OCI-M2 (cell line): ENCODE data around the gene PPP1R37.

Source experiments
- DNase-seq: peaks from one replicate; lab custom pipeline; 2025; ENCODE audit not compliant: unreplicated experiment; lab: John Stamatoyannopoulos, UW

PPP1R37 gene

DNA sequence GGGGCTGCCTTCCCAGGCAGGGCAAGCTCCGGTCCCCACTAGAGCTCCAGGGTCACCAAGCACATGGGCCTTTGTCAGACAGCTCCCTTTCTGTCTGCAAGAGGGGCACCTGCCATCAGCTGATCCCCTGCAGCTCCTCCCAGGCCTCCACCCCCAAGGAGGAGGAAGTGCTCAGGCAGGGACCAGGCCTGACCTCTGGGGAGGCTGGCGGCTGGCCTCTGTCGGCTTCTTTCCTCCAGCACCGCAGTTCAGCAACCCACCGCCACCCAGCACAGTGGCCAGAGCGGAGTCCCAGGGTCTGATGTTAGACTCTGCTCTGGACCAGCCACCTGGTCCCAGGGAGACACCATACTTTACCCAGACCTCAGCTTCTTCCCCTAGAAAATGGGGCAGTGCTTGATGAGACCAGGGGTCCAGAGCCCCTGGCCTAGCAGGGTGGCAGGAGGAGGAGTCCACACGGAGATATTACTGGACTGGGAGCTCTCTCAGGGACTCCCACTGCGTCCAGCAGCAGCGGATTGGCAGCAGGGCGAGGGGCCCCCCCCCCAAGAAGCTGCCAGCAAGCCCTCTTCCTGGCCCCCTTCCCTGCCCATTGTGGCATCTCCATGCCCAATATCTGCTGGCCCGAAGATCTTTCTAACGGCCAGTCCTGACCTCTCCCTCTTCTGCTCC is 43.7 kb downstream of the PPP1R37 start:
- DNase-seq = no peak

DNA sequence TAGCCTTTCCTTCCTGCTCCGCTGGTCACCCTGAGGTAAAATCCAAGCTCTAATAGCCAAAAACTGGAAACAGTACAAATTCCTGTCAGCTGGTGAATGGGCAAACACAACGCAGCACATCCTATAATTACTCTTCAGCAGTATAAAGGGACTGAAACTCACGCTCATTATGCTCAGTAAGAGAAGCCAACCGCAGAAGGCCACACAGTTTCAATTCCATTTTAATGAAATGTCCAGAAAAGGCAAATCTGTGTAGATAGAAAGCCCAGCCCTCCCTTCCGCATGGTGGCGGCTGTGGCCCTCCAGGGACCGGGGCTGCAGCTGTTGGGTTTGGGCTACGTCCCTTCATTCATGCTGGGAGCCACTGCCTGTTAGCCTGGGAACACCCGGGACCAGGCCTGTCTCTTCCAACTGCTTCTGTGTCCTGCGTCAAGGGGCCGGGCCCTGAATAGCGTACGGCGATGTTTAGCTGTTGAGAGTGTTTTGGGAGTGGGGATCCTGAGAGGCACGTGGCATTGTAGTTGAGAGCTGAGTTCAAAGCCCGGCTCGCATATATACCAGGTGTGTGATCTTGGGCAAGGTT is 44.3 kb downstream of the PPP1R37 start:
- no peak for DNase-seq

DNA sequence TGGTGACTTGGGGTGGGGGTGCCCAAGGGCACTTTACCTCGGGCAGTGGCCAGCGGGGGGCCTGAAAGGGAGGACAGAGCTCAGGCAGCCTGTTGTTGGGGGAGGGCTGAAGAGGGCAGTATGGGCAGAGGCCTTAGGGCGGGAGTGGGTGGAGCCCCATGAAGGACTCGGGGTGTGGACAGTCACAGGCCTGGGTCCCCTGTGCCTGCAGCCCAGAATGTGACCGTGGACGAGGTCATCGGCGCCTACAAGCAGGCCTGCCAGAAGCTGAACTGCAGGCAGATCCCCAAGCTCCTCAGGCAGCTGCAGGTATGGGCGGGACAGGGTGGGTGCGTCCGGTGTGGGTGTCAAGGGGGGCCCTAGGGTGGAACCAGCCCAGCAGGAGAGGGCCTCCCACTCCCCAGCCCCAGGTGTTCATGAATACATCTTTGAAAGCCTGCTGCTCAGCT is 45.3 kb downstream of the PPP1R37 start:
- no peak for DNase-seq

DNA sequence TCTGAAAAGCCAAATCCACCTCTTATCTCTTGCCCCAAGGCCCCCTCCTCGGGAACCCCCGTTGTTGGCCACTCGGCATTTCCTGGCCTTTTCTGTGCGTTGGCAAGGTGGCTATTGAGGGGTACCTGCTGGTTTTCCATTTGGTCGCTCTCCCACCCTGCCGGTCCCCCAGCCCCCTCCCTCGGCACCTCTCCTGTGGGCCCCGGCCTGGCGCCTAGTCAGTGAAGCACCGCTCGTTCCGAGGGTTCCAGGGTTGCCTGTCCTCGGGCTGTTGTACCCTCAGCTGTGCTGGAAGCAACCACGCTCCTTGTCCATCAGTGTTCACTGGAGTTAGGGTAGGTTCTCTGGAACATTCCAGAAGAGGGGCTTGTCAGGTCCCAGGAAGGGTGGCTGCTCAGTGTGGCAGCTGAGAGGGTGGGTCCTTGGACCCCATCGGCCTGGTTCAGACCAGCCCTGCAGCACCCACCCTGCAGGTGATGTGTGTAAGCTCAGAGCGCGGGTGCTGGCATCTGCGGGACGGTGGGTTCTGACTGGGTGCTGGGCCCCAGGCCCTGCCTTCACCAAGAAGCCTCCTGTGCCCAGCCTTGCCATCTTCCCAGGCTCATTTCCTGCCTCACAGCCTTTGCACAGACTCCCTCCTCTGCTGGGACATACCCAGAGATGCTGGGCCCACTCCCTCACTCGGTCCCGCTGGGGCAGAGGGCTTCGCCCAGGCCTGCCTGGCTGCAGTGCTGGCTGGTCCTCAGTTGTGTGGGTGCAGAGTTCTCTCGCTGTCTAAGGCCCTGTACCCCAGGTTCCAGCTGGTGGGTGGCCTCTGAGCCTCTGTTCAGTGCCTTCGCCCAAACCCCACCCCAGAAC is 46.5 kb downstream of the PPP1R37 start:
- no peak for DNase-seq

DNA sequence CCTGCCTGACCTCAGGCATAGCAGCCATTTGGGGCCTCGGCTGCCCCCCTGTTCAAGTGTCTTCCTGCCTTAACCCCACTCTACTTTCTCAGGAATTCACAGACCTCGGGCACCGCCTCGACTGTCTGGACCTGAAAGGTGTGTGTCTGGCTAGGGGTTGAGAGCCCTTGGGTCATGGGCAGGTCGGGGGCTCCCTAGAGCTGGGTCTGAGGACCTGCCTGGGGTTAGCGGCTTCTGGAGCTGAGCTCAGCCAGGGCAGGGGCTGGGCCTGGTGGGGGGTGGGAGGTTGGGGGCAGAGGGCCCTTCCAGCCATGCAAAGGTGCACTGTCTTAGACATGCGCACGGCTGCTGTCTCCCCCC is 47.1 kb downstream of the PPP1R37 start:
- no peak for DNase-seq

DNA sequence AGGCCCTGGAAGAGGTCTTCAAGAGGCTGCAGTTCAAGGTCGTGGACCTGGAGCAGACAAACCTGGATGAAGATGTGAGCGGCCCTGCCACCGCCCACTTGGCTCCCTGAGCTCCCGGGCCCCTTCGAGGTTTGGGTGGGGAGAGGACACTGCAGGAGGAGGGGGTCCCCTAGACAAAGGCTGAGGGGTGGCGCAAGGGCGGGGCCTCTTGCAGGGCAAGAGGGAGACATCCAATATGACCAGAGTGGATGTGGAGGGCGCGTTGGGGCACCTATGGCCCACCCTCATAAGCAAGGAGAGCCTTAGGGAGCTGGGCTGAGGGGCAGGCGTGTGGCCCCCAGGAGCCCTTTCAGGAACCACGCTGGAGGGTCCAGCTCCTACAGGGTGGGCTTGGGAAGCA is 47.6 kb downstream of the PPP1R37 start:
- DNase-seq = no peak

DNA sequence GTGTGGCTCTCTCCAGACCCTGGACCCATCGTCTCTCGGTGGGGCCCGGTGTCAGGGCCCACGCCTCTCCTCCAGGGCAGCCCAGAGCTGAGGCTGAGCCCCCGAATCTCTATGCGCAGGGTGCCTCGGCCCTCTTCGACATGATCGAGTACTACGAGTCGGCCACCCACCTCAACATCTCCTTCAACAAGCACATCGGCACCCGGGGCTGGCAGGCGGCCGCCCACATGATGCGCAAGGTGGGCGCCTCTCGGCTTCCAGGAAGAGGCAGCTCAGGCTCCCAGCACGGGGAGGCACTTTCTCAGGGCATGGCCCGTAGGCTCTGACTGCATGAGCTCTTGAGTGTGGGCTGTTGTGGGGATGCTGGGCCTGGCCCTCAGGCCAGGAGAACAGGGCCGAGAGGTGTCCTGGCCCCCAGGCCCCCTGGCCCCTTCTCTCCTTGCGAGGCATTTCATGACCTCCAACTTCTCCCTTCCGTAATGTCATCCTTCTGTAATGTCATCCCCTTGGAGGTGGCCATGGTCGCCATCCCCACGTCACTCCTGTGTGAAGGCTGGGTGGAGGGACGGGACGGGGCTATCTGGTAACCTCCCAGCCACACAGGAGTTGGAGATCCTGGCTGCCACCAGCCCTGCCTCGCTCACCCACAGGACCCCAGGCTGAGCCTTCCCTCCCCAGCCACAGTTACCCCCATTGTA is 48.4 kb downstream of the PPP1R37 start:
- no peak for DNase-seq

DNA sequence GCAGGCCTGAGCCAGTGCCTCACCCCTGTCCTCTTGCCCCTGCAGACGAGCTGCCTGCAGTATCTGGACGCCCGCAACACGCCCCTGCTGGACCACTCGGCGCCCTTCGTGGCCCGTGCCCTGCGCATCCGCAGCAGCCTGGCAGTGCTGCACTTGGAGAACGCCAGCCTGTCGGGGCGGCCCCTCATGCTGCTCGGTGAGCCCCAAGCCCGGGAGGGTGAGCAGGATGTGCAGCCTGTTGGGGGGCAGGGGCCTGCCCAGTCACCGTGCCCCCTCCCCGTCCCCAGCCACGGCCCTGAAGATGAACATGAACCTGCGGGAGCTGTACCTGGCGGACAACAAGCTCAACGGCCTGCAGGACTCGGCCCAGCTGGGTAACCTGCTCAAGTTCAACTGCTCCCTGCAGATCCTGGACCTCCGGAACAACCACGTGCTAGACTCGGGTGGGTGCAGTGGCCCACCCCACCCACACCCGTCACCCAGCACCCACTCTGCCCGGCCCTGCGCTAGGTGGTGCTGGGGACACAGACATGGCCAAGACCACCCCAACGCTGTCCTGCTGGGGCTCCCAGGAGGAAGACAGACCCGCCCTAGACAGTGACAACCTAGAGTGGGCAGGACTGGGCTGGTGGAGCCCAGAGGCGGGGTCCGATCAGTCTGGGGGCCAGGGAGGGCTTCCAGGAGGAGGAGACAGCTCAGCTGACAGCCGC is 49.2 kb downstream of the PPP1R37 start:
- no peak for DNase-seq

DNA sequence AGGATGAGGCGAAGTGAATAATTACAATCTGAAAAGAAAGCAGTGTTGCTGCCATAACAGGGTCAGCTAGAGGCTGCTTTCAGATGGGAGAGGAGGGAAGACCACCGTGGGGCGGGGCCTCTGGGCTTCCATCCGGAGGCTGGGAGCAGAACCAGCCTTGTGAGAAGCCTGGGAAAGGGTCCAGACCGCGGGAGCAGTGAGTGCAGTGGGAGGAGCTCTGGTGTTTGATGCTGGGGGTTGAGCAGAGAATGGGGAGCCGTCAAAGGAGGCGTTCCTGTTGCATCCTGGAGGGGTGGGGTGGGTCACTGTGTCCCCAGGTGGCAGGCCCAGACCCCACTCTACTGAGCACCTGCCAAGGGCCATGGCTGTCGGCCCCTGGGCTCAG is 49.7 kb downstream of the PPP1R37 start:
- no peak for DNase-seq

DNA sequence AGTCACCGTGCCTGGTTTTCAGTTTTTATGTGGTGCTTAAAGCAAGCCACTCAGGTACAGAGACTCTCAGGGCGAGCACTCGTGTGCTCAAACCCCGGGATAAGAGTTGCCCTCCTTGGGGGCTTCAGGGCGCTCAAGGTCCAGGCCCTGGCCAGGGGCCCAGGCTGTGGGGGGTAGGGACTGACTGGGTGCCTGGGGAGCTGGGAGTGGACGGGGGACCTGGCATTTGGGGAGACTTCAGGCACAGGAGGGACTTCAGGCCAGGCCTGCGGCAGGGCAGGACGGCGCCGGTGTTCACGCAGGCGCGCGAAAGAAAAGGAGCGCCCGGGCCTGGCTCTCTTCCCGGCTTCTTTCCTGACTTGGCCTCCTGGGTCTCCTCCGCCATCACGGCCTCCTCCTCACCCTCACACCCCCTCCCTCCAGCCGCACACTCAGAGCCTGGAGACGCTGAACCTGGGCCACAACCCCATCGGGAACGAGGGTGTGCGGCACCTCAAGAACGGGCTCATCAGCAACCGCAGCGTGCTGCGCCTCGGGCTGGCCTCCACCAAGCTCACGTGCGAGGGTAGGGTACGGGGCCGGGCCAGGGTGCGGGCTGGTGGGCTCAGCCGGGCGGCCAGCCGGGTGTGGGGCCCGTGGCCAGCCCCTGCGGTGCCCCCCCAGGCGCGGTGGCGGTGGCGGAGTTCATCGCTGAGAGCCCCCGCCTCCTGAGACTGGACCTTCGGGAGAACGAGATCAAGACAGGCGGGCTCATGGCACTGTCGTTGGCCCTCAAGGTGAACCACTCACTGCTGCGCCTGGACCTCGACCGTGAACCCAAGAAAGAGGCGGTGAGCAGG is 51.7 kb downstream of the PPP1R37 start:
- DNase-seq = no peak

DNA sequence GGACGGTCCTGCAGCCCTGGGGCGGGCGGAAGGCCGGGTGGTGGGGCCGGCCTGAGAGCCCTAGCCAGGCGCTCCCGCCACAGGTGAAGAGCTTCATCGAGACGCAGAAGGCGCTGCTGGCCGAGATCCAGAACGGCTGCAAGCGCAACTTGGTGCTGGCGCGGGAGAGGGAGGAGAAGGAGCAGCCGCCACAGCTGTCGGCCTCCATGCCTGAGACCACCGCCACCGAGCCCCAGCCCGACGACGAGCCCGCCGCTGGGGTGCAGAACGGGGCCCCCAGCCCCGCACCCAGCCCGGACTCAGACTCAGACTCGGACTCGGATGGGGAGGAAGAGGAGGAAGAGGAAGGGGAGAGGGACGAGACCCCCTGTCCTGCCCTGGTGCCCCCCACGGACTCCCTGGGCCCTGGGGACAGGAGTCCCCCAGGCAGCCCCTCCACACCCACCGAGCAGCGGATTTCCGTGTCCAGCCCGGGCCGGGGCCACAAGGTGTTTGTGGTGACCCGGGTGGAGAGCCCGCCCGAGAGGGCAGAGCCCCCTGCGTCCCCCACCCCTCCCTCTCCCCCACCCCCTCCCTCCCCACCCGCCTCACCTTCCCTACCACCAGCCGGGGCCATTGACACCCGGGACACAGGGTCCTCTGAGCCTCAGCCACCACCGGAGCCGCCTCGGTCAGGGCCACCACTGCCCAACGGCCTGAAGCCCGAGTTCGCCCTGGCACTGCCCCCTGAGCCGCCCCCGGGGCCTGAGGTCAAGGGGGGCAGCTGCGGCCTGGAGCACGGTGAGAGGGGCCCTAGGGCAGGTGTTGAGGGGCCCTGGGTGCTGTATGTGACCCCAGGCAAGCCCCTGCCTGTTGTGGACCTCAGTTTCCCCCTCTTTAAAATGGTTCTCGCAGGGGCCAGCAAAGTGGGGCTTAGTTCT is 52.6 kb downstream of the PPP1R37 start:
- no peak for DNase-seq

DNA sequence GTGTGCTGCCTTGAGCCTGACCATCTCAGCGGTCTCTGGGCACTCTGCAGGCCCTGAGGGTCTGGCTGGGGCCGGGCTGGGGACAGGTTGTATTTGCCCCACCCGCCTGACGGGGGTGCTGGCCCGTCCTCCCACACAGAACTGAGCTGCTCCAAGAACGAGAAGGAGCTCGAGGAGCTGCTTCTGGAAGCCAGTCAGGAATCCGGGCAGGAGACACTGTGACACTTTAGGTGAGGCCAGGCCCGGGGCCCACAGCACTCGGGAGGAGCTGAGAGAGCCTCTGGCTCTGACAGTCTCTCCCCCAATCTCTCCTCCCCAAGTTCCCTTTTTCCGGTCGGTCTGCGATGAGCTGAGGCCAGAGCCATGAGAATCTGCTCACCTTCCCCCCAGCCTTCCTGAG is 53.3 kb downstream of the PPP1R37 start:
- DNase-seq = no peak

DNA sequence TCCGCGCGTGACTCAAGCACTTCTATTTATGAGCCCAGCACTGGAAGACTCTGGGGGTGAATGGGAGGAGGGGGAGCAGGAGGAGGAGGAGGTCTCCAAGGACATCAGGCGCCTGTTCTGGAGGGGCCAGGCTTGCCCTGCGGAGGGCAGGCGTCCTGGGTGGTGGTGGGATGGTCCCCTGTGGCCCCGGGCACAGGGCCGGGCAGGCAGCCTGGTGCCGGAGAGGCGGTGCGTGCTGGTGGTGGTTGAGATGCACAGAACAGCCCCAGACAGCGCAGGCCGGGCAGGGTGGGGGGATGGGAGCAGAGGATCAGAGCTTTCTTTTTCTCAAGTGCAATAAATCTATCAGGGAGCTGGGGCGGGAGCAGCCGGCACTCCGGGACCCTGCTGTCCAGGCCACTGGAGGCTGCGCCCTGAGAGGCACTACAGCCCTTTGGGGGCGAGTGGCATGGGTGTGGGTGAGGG is 53.8 kb downstream of the PPP1R37 start:
- no peak for DNase-seq

DNA sequence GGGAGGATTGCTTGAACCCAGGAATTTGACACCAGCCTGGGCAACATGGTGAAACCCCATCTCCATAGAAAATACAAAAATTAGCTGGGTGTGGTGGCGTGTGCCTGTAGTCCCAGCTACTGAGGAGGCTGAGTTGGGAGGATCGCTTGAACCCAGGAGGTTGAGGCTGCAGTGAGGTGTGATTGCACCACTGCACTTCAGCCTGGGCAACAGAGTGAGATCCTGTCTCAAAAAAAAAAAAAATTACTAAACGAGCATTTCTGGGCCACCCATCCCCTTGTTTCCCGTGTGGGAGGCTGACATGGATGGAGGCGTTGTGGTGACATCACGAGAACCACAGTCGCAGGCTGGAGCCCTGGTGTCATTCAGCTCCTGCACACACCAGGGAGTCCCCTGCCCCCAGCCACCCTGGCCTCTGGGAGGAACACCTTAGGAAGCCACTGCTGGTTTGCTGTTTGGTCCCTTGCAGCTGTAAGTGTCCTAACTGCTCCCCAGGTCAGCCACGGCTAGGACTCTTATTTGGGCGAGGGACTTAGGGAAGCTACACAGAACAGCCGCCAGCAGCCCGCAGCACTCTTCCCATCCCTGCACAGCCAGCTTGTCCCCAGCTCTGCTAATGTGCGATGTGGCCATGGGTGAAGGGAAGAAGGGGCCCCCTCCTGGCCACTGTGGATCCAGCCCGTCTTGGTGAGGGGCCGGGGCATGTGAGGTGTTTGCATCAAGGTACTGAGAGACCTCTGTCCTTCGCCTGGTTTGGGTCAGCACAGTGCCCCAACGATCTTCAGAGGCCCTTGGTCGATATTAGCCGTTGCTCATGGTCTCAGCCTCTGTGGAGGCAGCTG is 55.1 kb downstream of the PPP1R37 start:
- no peak for DNase-seq

DNA sequence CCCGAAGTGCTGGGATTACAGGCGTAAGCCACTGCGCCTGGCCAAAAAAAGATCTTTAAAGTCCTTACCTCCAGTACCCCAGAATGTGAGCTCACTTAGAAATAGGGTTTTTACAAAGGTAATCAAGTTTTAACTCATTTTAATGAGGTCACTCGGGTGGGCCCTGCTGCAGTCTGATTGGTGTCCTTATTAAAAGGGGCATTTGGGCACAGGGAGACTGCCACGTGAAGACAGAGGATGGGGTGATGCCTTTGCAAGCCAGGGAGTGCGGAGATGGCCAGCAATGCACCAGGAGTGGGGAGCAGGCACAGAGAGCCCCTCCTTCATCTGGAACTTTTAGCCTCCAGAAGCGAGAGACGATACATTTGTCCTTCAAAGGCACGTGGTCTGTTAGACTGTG is 56.1 kb downstream of the PPP1R37 start:
- DNase-seq = no peak

DNA sequence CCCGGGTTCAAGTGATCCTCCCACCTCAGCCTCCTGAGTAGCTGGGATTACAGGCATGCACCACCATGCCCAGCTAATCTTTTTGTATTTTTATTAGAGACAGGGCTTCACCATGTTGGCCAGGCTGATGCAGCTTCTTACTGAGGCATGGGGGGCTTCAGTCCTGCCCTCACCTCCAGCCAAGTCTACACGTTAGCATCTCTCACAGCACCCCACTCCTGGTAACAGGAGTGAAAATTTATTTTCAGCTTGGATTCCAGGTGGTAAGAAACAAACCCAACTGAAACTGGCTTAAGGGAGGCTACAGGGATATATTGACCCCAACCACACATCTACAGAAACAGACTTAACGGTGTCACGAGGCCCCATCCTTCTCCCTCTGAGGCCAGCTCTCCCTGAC is 57.2 kb downstream of the PPP1R37 start:
- no peak for DNase-seq

DNA sequence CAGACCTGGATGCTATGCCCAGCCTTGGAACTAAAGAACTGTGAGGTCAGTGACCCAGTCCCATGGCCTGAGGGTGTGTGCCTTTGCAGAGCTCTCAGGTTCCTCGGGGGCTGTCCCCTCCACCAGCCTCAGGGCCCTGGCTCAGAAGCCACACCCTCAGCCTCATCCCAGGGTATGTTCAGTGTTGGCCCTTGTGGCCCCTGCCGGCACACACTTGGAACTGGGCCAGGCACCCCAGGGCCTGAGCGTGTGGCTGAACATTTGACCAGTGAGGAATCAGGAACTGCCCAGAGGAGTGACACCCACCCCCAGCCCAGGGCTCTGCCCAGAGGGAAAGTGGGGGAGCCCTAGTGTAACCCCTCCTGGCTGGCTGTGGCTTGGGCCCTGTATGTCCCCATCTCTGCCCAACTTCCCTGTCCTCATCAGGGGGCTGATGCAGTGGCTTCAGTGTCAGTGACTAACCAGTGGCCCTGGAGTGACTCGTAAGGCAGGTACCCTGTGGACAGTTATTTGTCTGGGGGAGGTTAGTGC is 57.8 kb downstream of the PPP1R37 start:
- DNase-seq = no peak

DNA sequence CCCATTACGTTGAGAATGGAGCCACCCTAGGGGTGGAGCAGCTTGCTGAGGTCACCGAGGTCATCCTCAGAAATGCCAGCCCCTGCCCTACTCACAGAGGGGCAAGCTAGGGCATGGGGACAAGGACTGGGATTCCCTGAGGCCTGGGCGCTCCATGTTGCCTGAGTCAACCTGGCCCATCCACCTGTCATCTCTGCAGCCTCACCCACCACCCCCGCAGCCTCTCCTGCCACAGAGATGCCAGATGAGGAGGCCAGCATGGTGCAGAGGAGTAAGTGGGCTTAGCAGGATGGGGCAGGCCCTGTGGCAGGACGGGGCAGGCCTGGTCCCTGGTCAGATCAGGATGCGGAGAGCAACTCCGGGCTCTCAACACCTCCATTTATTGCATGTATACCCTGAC is 58.3 kb downstream of the PPP1R37 start:
- DNase-seq = no peak
